Activated CD4-positive, CD25-positive, alpha-beta regulatory T cell treated with anti-CD3 and anti-CD28 coated beads, Interleukin-2, amount 50 U/mL, for 24 hours (primary cell): Measurements from ENCODE around the gene PHC1.
"Not testable (repeated sequence)": the region's sequence is repeated elsewhere in the genome, so short reads cannot be mapped to it uniquely, and the experiment has no call there.

Source experiments
- ATAC-seq, 2 donors: fragments of 150-1000 bp; cut with Tn5 transposase; one replicate each; pipeline ENCODE4 v1.10.0; 2021; ENCODE audit warnings: mild to moderate bottlenecking in 1 of 2, moderate library complexity in 1 of 2

Gene PHC1

GRCh38 chr12:8914033-8914715, at the start of gene PHC1:
Gene PHC1, plus strand, starts transcription at chr12:8914509. Its CDS starts 3,169 bp downstream, at chr12:8917678.
- ATAC-seq: peak; percentile 67 to 73

DNA sequence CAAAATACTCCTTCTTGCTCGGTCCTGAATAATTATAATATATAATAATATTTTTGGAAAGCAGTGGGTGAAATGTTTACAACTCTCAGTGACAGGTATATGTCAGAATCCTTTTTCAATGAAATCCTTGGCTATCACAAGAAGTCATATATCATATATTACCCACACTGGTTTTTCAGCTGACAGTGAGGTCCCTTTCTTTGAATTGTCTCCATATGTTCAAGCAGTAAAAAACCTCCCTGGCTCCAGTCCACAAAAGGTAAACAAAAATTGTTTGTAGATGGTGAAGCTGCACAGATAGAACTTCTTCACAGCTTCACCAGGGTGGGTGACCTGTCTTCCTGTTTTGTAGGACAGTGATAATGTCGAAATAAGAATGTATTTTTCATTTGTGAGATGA, 47.9 kb upstream of the PHC1 start:
- ATAC-seq: no peak

DNA sequence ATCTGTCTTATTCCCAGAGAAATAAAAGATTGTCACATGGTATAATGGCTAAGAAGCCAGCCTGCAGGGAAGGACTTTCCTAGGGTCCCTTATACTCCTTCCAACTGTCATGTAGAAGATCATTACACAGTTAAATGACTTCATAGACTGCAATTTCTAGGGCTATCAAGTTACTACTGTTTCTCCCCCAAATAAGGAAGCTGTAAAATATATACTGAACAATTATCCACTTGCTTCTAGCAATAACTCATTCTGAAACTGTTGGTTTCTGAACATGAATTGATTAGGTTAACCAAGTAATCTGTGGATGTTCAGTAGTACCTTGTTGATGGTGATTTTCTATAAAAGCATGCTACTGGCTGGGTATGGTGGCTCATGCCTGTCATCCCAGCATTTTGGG, 47.3 kb upstream of the PHC1 start:
- ATAC-seq: no peak

DNA sequence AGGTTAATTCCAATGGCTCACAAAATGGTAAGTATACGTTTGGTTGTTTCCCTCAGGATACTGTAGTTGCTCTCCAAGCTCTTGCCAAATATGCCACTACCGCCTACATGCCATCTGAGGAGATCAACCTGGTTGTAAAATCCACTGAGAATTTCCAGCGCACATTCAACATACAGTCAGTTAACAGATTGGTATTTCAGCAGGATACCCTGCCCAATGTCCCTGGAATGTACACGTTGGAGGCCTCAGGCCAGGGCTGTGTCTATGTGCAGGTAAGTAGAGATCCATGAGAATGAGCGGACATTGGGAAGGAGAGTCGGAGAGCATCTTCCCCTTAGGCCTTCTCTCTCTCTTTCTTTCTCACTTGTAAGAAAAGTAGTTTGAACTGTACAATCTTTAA, 46.5 kb upstream of the PHC1 start:
- ATAC-seq: no peak

- ATAC-seq: no peak
Observed at GRCh38 chr12:8870586-8870985, 43.7 kb upstream of the PHC1 start.

GRCh38 chr12:8871068-8871467, 43.2 kb upstream of the PHC1 start:
- ATAC-seq: no peak

DNA sequence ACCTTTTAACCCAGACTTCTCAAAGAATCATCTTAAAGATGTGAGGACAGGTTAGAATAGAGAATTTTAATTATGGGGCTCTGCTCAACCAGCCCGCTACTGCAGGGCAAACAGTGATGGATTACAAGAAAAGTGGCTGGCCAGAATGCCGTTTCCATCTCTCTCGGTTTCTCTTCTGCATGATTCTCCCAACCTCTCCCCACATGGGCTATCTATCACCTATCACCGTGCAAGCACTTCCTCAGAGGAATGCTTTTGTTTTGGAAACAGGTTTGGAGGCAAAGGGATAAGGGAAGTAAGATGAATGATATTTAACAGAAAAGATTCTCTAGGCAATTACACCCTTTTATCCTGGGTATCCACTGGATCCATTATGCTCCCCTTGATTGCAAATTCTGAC, 37.4 kb upstream of the PHC1 start:
- no peak for ATAC-seq

- ATAC-seq: no peak
Observed at GRCh38 chr12:8886502-8887284, 27.6 kb upstream of the PHC1 start.

DNA sequence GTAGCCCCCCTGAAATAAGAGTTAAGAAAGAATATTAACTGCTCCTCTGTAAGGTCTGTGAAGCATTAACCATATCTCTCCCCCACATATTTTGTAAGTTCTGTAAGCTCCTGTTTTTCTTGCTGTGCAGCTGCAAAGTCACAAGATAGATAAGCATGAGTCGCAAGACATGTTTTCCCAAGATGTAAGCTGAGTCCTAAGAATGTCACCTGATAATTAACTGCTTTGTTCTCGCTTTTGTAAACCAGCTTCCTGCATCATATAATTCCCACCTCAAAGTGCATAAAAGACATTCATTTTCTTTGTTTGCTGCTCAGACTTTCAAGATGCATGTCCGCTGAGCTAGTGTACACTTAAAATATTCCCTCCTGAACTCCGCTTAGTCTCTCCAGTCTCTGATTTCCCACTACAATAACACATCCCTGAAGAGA, 27.0 kb upstream of the PHC1 start:
- ATAC-seq: no peak

DNA sequence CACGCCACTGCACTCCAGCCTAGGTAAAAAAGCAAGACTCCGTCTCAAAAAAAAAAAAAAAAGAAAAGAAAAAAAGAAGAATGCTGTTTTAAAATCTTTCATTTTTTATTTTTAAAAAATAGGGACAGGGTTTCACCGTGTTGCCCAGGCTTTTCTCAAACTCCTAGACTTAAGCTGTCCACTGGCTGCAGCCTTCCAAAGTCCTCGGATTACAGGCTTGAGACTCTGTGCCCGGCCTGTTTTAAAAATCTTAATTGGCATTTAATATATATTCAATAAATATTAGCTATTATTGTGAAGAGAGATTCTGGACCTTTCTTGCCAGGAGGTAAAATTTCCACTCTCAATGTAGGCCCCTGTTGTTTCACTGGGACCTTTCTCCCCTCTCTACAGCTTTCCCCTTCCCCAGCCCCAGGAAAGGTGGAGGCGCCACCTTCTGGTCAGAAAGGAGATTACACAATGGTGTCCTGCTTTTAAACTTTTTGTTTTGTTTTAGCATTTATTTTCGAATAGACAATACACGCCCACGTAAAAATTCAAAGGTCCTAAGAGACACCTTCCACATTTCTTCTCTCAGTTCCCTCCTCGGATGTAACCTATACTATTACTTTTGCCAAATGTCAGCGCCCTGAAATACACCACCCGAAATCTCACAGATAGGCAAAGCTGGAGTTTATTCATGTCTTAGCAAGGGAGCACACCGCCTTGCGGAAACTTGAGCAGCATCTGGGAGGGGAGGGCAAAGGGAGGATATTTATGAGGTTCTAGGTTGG, 23.8 kb upstream of the PHC1 start:
- ATAC-seq: peak; percentile 43 to 48

DNA sequence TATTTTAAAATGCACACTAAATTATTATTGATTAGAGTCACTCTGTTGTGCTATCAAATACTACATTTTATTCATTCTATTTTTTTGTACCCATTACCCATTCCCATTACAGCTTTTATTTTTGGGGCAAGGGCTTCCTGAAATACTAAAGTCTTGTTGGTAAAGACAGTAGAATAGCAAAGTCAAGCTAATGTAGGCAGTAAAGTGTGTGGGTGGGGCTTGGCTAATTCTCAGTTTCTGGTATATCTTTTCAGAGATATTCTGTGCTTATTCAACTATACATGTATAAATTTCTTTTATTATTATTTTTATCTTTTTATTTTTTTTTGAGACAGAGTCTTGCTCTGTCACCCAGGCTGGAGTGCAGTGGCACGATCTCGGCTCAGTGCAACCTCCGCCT, 22.3 kb upstream of the PHC1 start:
- no peak for ATAC-seq

- no peak for ATAC-seq
Observed at GRCh38 chr12:8894378-8894777, 19.9 kb upstream of the PHC1 start.

- ATAC-seq: no peak
Observed at GRCh38 chr12:8894986-8895385, 19.3 kb upstream of the PHC1 start.

- no peak for ATAC-seq
Observed at GRCh38 chr12:8897081-8897480, 17.2 kb upstream of the PHC1 start.

DNA sequence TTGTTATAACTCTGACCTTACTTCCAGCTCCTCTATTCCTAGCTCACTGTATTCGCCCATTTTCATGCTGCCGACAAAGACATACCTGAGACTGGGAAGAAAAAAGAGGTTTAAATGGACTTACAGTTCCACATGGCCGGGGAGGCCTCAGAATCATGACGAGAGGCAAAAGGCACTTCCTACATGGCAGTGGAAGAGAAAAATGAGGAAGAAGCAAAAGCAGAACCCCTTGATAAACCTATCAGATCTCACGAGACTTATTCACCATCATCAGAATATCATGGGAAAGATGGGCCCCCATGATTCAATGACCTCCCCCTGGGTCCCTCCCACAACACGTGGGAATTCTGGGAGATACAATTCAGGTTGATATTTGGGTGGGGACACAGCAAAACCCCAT, 14.5 kb upstream of the PHC1 start:
- ATAC-seq: no peak

DNA sequence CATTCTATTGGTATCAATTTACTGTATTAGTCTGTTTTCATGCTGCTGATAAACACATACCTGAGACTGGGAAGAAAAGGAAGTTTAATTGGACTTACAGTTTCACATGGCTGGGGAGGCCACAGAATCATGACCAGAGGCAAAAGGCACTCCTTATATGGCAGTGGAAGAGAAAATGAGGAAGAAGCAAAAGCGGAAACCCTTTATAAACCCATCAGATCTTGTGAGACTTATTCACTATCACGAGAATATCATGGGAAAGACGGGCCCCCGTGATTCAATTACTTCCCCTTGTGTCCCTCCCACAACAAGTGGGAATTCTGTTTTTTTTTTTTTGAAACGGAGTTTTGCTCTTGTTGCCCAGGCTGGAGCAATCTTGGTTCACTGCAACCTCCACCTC, 11.6 kb upstream of the PHC1 start:
- ATAC-seq: not testable (repeated sequence)

DNA sequence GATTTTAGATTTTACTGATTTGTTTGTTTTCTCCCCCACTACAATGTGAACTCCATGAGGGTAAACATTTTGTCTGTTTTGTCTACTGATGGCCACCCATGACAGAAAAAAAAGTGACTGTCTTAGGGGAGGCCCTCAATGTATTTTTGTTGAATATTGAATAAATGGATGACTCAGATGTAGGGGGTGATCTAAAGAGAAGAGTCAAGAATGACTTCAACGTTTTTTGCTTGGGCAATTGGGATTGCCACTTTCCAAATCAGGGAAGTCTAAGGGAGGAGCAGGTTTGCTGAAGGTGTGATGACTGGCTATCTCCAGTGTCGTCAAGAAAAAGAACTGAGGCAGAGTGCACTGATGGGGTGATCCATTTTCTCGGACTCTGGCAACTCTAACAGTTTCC, 10.7 kb upstream of the PHC1 start:
- no peak for ATAC-seq

- no peak for ATAC-seq
Observed at GRCh38 chr12:8904665-8905064, 9.6 kb upstream of the PHC1 start.

GRCh38 chr12:8905546-8905945, 8.8 kb upstream of the PHC1 start:
- ATAC-seq: no peak

GRCh38 chr12:8906266-8907180, 7.8 kb upstream of the PHC1 start:
- no peak for ATAC-seq

- no peak for ATAC-seq
Observed at GRCh38 chr12:8907513-8907912, 6.8 kb upstream of the PHC1 start.

DNA sequence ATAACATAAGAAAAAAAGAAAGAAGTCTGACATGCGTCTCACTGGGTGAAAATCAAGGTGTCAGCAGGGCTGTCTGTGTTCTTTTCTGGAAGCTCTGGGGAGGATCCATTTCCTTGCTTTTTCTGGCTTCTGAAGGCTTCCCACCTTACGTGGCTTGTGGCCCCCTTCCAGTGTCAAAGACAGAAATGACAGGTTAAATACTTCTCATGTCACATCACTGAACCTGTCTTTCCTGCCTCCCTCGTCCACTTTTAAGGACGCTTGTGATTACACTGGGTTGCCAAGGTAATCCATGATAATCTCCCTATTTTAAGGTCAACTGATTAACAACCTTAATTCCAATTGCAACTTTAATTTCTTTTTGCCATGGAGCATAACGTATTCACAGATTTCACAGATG, 4.6 kb upstream of the PHC1 start:
- ATAC-seq: no peak
